Astrocyte (in vitro differentiated cells and primary cell): Measurements from ENCODE around the gene SCAMP1. TPM values are rescaled to one million over a fixed set of nuclear protein-coding genes. Genes with fewer than 3 reads are reported as not detected.
A peak's percentile ranks its signal among the peaks of the same experiment; 100 is the strongest.

Source experiments
- DNase-seq: peaks from one replicate; pipeline ENCODE4 v3.0.0-alpha.2; 2010; ENCODE audit warnings: low read depth
- FAIRE-seq: peaks from 2 replicates; lab custom pipeline; 2011; peaks lifted over from hg19 to GRCh38; lab: Jason Lieb, UNC
- H2AFZ ChIP-seq: 2 replicates; pipeline ENCODE4 v1.6.0; 2012; ENCODE audit warnings: low read depth, low read length, inconsistent platforms
- H3K27ac ChIP-seq: 2 replicates; pipeline ENCODE4 v1.5.1; 2011; ENCODE audit warnings: low read depth, low read length, inconsistent platforms
- H3K27me3 ChIP-seq: 2 replicates; pipeline ENCODE4 v1.6.0; 2011; ENCODE audit warnings: low read length, inconsistent platforms; ENCODE audit not compliant: insufficient read depth
- H3K36me3 ChIP-seq: 2 replicates; pipeline ENCODE4 v1.5.1; 2011; ENCODE audit warnings: low read length, inconsistent platforms; ENCODE audit not compliant: insufficient read depth
- H3K4me1 ChIP-seq: 2 replicates; pipeline ENCODE4 v1.5.1; 2011; ENCODE audit warnings: low read length, inconsistent platforms; ENCODE audit not compliant: insufficient read depth
- H3K4me2 ChIP-seq: 2 replicates; pipeline ENCODE4 v1.6.0; 2012; ENCODE audit warnings: low read length, inconsistent platforms
- H3K4me3 ChIP-seq: 2 replicates; pipeline ENCODE4 v1.5.1; 2011; ENCODE audit warnings: low read depth, mild to moderate bottlenecking, low read length, inconsistent platforms; ENCODE audit not compliant: insufficient read depth
- H3K79me2 ChIP-seq: 2 replicates; pipeline ENCODE4 v1.6.0; 2012; ENCODE audit warnings: mild to moderate bottlenecking, low read length, inconsistent platforms; ENCODE audit not compliant: insufficient read depth
- H3K9ac ChIP-seq: 2 replicates; pipeline ENCODE4 v1.6.0; 2012; ENCODE audit warnings: mild to moderate bottlenecking, low read length, inconsistent platforms
- H3K9me3 ChIP-seq: 2 replicates; pipeline ENCODE4 v1.5.1; 2012; ENCODE audit warnings: low read depth, mild to moderate bottlenecking, low read length, inconsistent platforms; ENCODE audit not compliant: insufficient read depth
- H4K20me1 ChIP-seq: 2 replicates; pipeline ENCODE4 v1.6.0; 2012; ENCODE audit warnings: low read length, inconsistent platforms; ENCODE audit not compliant: insufficient read depth
- H3K27ac Mint-ChIP-seq: one replicate; pipeline ENCODE4 v1.8.0; 2021; ENCODE audit warnings: mild to moderate bottlenecking, mixed read lengths; ENCODE audit not compliant: unreplicated experiment
- H3K27me3 Mint-ChIP-seq: one replicate; pipeline ENCODE4 v1.8.0; 2021; ENCODE audit warnings: low read depth, mixed read lengths; ENCODE audit not compliant: unreplicated experiment
- H3K36me3 Mint-ChIP-seq: one replicate; pipeline ENCODE4 v1.8.0; 2021; ENCODE audit warnings: low read depth, mixed read lengths; ENCODE audit not compliant: unreplicated experiment
- H3K4me1 Mint-ChIP-seq: one replicate; pipeline ENCODE4 v1.8.0; 2021; ENCODE audit warnings: low read depth, mixed read lengths; ENCODE audit not compliant: unreplicated experiment
- H3K4me3 Mint-ChIP-seq: one replicate; pipeline ENCODE4 v1.8.0; 2021; ENCODE audit warnings: mild to moderate bottlenecking, moderate library complexity, mixed read lengths; ENCODE audit not compliant: unreplicated experiment
- H3K9me3 Mint-ChIP-seq: one replicate; pipeline ENCODE4 v1.8.0; 2021; ENCODE audit warnings: mild to moderate bottlenecking, mixed read lengths; ENCODE audit not compliant: unreplicated experiment
- CTCF ChIP-seq: IDR thresholded peaks from 2 replicates; pipeline ENCODE4 v1.5.1; 2011; ENCODE audit warnings: low read depth, mild to moderate bottlenecking, inconsistent platforms, low read length, moderate library complexity; ENCODE audit not compliant: insufficient read depth
- EZH2 ChIP-seq: IDR thresholded peaks from 2 replicates; pipeline ENCODE4 v1.6.1; 2012; ENCODE audit warnings: mild to moderate bottlenecking, low read length, inconsistent platforms; ENCODE audit not compliant: insufficient read depth
- total RNA-seq: library from RNA; stranded (reverse); gene quantifications from 2 replicates; pipeline ENCODE4 v1.2.1, GENCODE V29; 2021

Gene SCAMP1
- total RNA-seq, 1 donor from 2014 or later = 52.6 TPM

- peaks cover 16% of the 10 kb centered on the region for H3K79me2 ChIP-seq
- peak; percentile 62 for FAIRE-seq
- H3K9me3 ChIP-seq = no peaks in the 10 kb centered on the region
These were observed 45.7 kb downstream of the SCAMP1 start for GRCh38 chr5:78405829-78406750.

GRCh38 chr5:78407458-78407857 lies 47.0 kb downstream of the SCAMP1 start:
- FAIRE-seq = no peak
- Mint-ChIP-seq H3K27me3 (no peaks in the 10 kb centered on the region), H3K4me1 (peaks cover 29% of the 10 kb centered on the region), H3K27ac (no peak overlapping the region), H3K9me3 (no peaks in the 10 kb centered on the region), H3K4me3 (no peak overlapping the region), H3K36me3 (peaks cover 3% of the 10 kb centered on the region)
- Histone ChIP-seq H3K79me2 (peaks cover 14% of the 10 kb centered on the region), H3K9ac (no peak overlapping the region), H3K9me3 (no peaks in the 10 kb centered on the region), H4K20me1 (peaks cover 4% of the 10 kb centered on the region), H3K36me3 (no peaks in the 10 kb centered on the region), H3K4me1 (peaks cover 13% of the 10 kb centered on the region), H3K27me3 (no peaks in the 10 kb centered on the region), H2AFZ (no peak overlapping the region), H3K4me2 (no peak overlapping the region), H3K4me3 (no peak overlapping the region), H3K27ac (no peak overlapping the region)
- no peak for DNase-seq
- no peak for TF ChIP-seq CTCF
- TF ChIP-seq EZH2 = no peak

More at GRCh38 chr5:78405829-78406750, 45.7 kb downstream of the SCAMP1 start:
- TF ChIP-seq CTCF (no peak), EZH2 (no peak)
- peaks cover 3% of the 10 kb centered on the region for H3K36me3 Mint-ChIP-seq
- H3K9me3 Mint-ChIP-seq = no peaks in the 10 kb centered on the region
- no peak overlapping the region for H2AFZ ChIP-seq
- peaks cover 8% of the 10 kb centered on the region for H4K20me1 ChIP-seq
- H3K4me1 Mint-ChIP-seq = peaks cover 29% of the 10 kb centered on the region
- no peak overlapping the region for H3K4me3 ChIP-seq
- no peaks in the 10 kb centered on the region for H3K36me3 ChIP-seq
- H3K27ac ChIP-seq = peak overlapping the region; percentile 27
- no peak overlapping the region for H3K4me3 Mint-ChIP-seq
- no peak overlapping the region for H3K9ac ChIP-seq
- peak; percentile 67 for DNase-seq
- H3K27me3 ChIP-seq = no peaks in the 10 kb centered on the region
- H3K4me1 ChIP-seq = peaks cover 13% of the 10 kb centered on the region
- peak overlapping the region; percentile 77 for H3K27ac Mint-ChIP-seq
- peak overlapping the region; percentile 50 for H3K4me2 ChIP-seq
- H3K27me3 Mint-ChIP-seq = no peaks in the 10 kb centered on the region

- Histone ChIP-seq H3K9ac (no peak overlapping the region), H3K9me3 (no peaks in the 10 kb centered on the region), H3K27me3 (no peaks in the 10 kb centered on the region), H3K4me2 (no peak overlapping the region), H3K79me2 (peaks cover 14% of the 10 kb centered on the region), H3K27ac (no peak overlapping the region), H3K4me1 (peaks cover 6% of the 10 kb centered on the region), H2AFZ (no peak overlapping the region), H3K36me3 (no peaks in the 10 kb centered on the region), H4K20me1 (peaks cover 9% of the 10 kb centered on the region), H3K4me3 (no peak overlapping the region)
- H3K27ac Mint-ChIP-seq = no peak overlapping the region
- H3K4me1 Mint-ChIP-seq = peaks cover 12% of the 10 kb centered on the region
- H3K4me3 Mint-ChIP-seq = no peak overlapping the region
- no peaks in the 10 kb centered on the region for H3K27me3 Mint-ChIP-seq
- DNase-seq = no peak
- FAIRE-seq = no peak
- H3K9me3 Mint-ChIP-seq = no peaks in the 10 kb centered on the region
- no peak for TF ChIP-seq CTCF
- TF ChIP-seq EZH2 = no peak
- peaks cover 7% of the 10 kb centered on the region for H3K36me3 Mint-ChIP-seq
These were observed 51.2 kb downstream of the SCAMP1 start for GRCh38 chr5:78411586-78411985.
